ENCODE data around the gene ANTKMT. TPM values are rescaled to one million over a fixed set of nuclear protein-coding genes. Genes with fewer than 3 reads are reported as not detected.

The ANTKMT gene
- total and polyA plus RNA-seq, 2 of the 8 experiments (the other 6 are each of a cell fraction or from before 2014, with no cell fraction given) = 26.5 to 26.6 TPM

GRCh38 chr16:709566-710499 is 11.1 kb upstream of the ANTKMT start:
- Histone ChIP-seq H2BK5ac (ENCODE audit: low read depth, low read length) (no peak overlapping the region), H3K27me3 (replicated peaks in 1 of 4; ENCODE audit: control insufficient read depth in 3 of 4, extremely low read depth in 1 of 4, insufficient read depth in 3 of 4, low read length in 3 of 4) (peaks cover 20 to 65% (median 50%) of the 10 kb centered on the region in 4 experiments), H3K4me2 (ENCODE audit: insufficient read depth in 1 of 2, low read depth in 2 of 2, low read length in 2 of 2) (no peak overlapping the region), H4K20me1 (replicated peaks in 1 of 2; ENCODE audit: control insufficient read depth in 1 of 2, insufficient read depth in 2 of 2, low read length in 2 of 2) (peaks cover 3 to 8% of the 10 kb centered on the region in 2 experiments), H3K56ac (replicated peaks; ENCODE audit: insufficient read length, low read depth, low read length) (no peak overlapping the region), H2BK20ac (ENCODE audit: low read length) (no peak overlapping the region), H3K23me2 (ENCODE audit: low read depth, low read length) (peaks cover 14% of the 10 kb centered on the region; the same call in 1 of the 2 replicates), H3K79me1 (ENCODE audit: low read depth, low read length) (no peaks in the 10 kb centered on the region), H3K14ac (ENCODE audit: insufficient read length) (no peak overlapping the region), H3K4ac (replicated peaks; ENCODE audit: insufficient read length, low read depth, low read length) (no peak overlapping the region), H3K27ac (ENCODE audit: low read depth, low read length) (no peak overlapping the region), H3K18ac (ENCODE audit: extremely low read depth, low read length) (no peak overlapping the region), H3K9ac (replicated peaks in 1 of 4; ENCODE audit: extremely low read depth in 1 of 4, low read depth in 3 of 4, low read length in 3 of 4) (no peak overlapping the region; a peak in 1 of 7 replicates), H2AK5ac (ENCODE audit: low read depth, low read length) (no peak overlapping the region), H2BK15ac (ENCODE audit: low read length) (no peak overlapping the region), H3K23ac (ENCODE audit: insufficient read length) (no peak overlapping the region), H3K9me3 (ENCODE audit: insufficient read depth in 2 of 2, low read depth in 1 of 2, low read length in 1 of 2) (no peaks in the 10 kb centered on the region), H3K36me3 (ENCODE audit: control insufficient read depth in 2 of 4, insufficient read depth in 4 of 4, low read length in 3 of 4) (no peaks in the 10 kb centered on the region), H2BK120ac (replicated peaks; ENCODE audit: low read depth, low read length) (no peak overlapping the region), H4K91ac (replicated peaks; ENCODE audit: insufficient read length, low read length) (no peak overlapping the region), H2AFZ (ENCODE audit: low read length) (no peak overlapping the region), H4K8ac (ENCODE audit: extremely low read depth, insufficient read depth, low read length) (peak overlapping the region; percentile 85), H2BK12ac (ENCODE audit: low read depth, low read length) (no peak overlapping the region), H3K79me2 (ENCODE audit: control insufficient read depth in 1 of 2, insufficient read depth in 2 of 2, low read length in 2 of 2) (no peaks in the 10 kb centered on the region), H4K5ac (ENCODE audit: insufficient read length, low read depth, low read length) (no peak overlapping the region), H3K4me3 (ENCODE audit: extremely low read depth in 1 of 4, insufficient read depth in 2 of 4, low read depth in 3 of 4, low read length in 4 of 4) (no peak overlapping the region; a peak in 1 of 8 replicates), H3K4me1 (replicated peaks in 1 of 4; ENCODE audit: control insufficient read depth in 3 of 4, insufficient read depth in 4 of 4, low read length in 3 of 4) (peaks cover 0 to 8% (median 5%) of the 10 kb centered on the region in 4 experiments; a peak in 4 of 7 replicates)
- DNase-seq (ENCODE audit: low read depth in 1 of 2, low spot score in 2 of 2) (no peak), FAIRE-seq (no peak)
- ChIA-PET CTCF (ENCODE audit: partially characterized antibody) (interaction anchor here (0.8 to 33.4 kb wide), 13 partner anchors 7 to 394 kb away, joined by 3 to 977 read pairs (median 4); partner anchors contain the start of genes ANTKMT, CCDC78, CHTF18 and CIAO3), POLR2A (ENCODE audit: partially characterized antibody) (interaction anchor here (0.6 to 20.9 kb wide), 8 partner anchors 8 to 91 kb away, joined by 3 to 353 read pairs (median 4); partner anchors contain the start of genes ANTKMT, CCDC78, HAGHL and JMJD8)
- TF ChIP-seq CTCF (IDR thresholded peaks at IDR 0.05; ENCODE audit: control extremely low read depth in 1 of 3, insufficient read depth in 1 of 3, low read depth in 1 of 3, low read length in 3 of 3) (peak in 2 of 3 experiments; percentile 22 to 28; a peak in 2 of 4 replicates), JUND (IDR thresholded peaks at IDR 0.05; ENCODE audit: low read length) (0 out of 2 replicates have a peak, but pooled peaks have one; percentile 40), SIN3A (conservative IDR thresholded peaks at IDR 0.05 in 1 of 2, IDR thresholded peaks at IDR 0.05 in 1 of 2; ENCODE audit: low read depth in 1 of 2, low read length in 2 of 2) (0 out of 4 replicates have a peak, but pooled peaks of 1 of the 2 experiments have one; percentile 63), BACH1 (IDR thresholded peaks at IDR 0.05; ENCODE audit: low read length) (peak; percentile 49; the same call in 1 of the 2 replicates), SIX5 (IDR thresholded peaks at IDR 0.05; ENCODE audit: low read depth, low read length) (no peak), MAFK (IDR thresholded peaks at IDR 0.05; ENCODE audit: low read depth, low read length) (peak; percentile 9; the same call in 1 of the 2 replicates), RNF2 (IDR thresholded peaks at IDR 0.05; ENCODE audit: borderline replicate concordance, low read depth, low read length, missing control alignments, poor library complexity, severe bottlenecking) (no peak)
- 65% methylated on average over 28 of the region's 30 CpGs; no CpG with 5 or more reads in 1 of the 2 experiments for WGBS, 2 experiments (ENCODE audit: extremely low coverage in 1 of 2, insufficient coverage in 1 of 2, insufficient read length in 1 of 2, insufficient replicate concordance in 2 of 2, low coverage in 1 of 2, low lambda C conversion rate in 2 of 2, missing lambda C conversion rate in 1 of 2)
